Choroid plexus epithelial cell (primary cell): ENCODE measurements around the gene DCAF7.

Experiments
- DNase-seq: peaks from one replicate; pipeline ENCODE4 v3.0.0-alpha.2; 2010; ENCODE audit warnings: low read depth
- H3K4me3 ChIP-seq: 2 replicates; pipeline ENCODE4 v1.5.1; 2011; ENCODE audit warnings: low read depth, mild to moderate bottlenecking, control low read depth, low read length, moderate library complexity
- TF ChIP-seq, protein P1 (sequence below): conservative IDR thresholded peaks from 2 replicates; pipeline ENCODE4 v1.5.1; 2011; ENCODE audit warnings: low read depth, mild to moderate bottlenecking, control low read depth, inconsistent platforms, low read length, moderate library complexity

DCAF7 gene

DNA sequence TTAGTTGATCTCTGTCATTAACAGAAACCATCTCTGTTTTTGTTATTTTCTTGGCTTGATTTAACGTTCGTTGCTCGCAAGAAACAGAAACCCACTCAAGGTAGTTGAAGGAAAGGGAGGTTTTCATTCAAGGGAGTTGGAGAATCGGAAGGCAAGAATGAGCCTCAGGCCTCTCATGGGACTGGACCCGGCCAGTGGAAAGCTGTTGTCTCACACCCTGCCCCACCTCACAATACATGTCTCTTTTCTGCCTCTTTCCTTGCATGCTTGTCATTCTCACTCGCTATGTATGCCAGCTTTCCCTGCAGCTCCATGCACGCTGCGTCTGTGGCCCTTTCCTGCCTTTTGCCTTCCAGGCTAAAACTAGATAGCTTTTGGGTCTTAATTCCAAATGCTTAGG, 18.3 kb downstream of the DCAF7 start:
- TF ChIP-seq, protein P1, sequence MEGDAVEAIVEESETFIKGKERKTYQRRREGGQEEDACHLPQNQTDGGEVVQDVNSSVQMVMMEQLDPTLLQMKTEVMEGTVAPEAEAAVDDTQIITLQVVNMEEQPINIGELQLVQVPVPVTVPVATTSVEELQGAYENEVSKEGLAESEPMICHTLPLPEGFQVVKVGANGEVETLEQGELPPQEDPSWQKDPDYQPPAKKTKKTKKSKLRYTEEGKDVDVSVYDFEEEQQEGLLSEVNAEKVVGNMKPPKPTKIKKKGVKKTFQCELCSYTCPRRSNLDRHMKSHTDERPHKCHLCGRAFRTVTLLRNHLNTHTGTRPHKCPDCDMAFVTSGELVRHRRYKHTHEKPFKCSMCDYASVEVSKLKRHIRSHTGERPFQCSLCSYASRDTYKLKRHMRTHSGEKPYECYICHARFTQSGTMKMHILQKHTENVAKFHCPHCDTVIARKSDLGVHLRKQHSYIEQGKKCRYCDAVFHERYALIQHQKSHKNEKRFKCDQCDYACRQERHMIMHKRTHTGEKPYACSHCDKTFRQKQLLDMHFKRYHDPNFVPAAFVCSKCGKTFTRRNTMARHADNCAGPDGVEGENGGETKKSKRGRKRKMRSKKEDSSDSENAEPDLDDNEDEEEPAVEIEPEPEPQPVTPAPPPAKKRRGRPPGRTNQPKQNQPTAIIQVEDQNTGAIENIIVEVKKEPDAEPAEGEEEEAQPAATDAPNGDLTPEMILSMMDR = no peak
- H3K4me3 ChIP-seq = no peak overlapping the region
- DNase-seq = no peak

DNA sequence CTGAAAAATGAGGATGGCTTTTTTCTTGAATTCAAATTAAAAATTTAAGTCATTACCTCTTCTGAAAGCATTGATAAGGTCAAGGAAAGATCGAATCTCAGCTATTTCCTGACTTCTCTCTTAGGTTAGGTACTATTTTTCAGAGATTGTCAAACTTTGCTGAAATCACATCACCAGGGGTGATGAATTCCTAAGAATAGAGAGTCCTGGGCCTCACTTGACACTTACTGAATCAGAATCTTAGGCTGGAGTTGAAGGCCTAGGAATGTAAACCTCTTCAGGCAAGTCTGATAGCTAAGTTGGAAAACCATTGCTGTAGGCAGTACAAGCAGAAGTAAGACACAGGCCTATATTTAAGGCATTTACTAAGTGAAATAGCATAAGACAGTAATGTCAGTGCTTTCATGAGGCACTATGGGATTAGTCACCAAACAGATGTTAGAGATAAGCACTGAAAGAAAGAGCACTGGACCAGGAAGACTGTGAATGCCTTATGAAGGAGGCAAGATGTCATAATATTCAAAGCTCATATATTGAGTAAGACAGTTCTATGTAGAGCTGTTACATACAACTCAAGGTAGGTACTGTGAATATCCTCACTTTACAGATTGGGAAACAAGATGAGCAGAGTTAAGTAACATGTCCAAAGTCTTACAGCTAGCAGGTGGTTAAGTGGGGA, 21.5 kb downstream of the DCAF7 start:
- TF ChIP-seq, protein P1 = no peak
- H3K4me3 ChIP-seq = no peak overlapping the region
- DNase-seq = peak; percentile 88

DNA sequence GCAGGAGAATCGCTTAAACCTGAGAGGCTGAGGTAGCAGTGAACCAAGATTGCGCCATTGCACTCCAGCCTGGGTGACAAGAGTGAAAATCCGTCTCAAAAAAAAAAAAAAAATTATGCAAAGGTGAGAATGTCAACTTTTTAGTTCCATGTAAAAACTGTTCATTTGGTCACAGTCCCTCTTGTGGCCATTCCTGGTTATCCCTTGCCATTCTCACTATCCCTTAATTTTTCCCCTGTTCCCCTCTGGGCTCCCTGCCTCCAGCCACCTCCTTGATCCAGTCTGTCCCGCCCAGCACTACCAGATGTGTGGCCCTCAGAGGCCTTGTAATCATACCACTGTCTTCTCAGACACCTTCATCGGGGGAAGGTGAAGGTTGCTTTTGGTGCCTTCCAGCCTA, 23.4 kb downstream of the DCAF7 start:
- no peak for DNase-seq
- TF ChIP-seq, protein P1 = peak; percentile 51
- H3K4me3 ChIP-seq = no peak overlapping the region

DNA sequence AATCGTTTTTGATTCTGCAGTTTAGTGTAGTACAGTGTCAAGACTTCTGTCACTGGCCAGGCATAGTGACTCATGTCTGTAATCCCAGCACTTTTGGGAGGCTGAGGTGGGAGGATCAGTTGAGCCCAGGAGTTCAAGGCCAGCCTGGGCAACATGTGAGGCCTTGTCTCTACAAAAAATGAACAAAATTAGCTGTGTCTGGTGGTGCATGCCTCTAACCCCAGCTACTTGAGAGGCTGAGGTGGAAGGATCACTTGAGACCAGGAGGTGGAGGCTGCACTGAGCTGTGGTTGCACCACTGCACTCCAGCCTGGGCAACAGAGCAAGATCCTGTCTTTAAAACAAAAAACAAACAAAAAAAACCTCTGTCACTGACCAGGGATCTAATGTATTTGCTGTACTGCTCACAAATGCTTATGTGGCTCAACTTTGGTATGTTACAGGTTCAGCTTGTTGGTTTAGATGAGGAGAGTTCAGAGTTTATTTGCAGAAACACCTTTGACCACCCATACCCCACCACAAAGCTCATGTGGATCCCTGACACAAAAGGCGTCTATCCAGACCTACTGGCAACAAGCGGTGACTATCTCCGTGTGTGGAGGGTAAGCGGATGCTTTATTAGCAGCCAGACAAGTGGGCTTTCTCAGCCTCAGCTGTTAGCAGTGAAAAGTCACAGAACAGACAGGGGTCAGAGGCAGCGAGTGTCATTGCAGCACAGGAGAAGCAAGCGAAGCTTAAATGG, 27.9 kb downstream of the DCAF7 start:
- H3K4me3 ChIP-seq = no peak overlapping the region
- DNase-seq = no peak
- TF ChIP-seq, protein P1 = no peak

DNA sequence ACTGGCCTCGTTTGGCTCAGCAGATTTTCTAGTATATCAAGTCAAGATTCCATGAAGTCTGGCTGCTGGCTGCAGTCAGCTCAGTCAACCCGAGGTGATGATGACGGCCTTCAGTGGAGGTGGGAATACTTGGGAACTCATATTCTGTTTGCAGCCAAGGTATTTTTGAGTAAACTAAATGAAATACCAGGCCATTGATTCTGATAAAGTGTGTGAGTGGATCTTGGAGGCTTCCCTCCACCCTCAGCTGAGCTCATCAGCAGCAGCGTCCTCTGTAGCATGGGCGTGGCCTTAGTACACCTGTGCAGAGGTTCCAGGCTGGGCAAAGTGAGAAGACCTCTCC, 28.5 kb downstream of the DCAF7 start:
- TF ChIP-seq, protein P1 = no peak
- no peak overlapping the region for H3K4me3 ChIP-seq
- DNase-seq = no peak

DNA sequence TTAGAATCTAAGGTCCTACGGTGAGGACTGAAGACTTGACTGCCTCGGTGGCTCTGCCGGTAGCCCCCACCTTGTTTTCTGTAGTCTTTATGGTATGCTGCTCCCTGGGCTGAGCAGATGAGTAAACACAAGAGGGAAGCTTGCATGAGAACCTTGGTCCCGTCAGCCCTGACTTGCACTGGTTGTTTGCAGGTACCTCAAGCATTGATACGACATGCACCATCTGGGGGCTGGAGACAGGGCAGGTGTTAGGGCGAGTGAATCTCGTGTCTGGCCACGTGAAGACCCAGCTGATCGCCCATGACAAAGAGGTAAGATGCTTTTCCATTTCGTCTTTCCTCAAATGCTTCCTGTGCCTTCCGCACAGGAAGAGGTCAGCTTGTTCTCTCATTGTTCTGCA, 29.4 kb downstream of the DCAF7 start:
- no peak overlapping the region for H3K4me3 ChIP-seq
- peak; percentile 15 for DNase-seq
- TF ChIP-seq, protein P1 = no peak

DNA sequence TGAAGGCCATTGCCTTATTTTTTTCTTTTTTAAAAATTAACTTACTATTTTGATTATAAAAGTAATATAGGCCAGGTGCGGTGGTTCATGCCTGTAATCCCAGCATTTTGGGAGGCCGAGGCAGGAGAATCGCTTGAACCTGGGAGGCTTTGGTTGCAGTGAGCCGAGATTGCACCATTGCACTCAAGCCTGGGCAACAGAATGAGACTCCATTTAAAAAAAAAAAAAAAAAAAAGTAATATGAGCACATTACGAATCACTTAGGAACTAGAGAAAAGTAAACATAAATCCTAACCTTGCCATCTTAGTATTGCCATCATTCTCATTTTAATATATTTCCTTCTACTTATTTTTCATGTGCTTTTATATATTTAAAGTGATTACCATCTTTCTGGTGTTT, 37.5 kb downstream of the DCAF7 start:
- H3K4me3 ChIP-seq = no peak overlapping the region
- TF ChIP-seq, protein P1 = no peak
- no peak for DNase-seq
